Colonic mucosa (tissue), 4 donors: Measurements from ENCODE around the gene AREL1. TPM values are rescaled to one million over a fixed set of nuclear protein-coding genes. Genes with fewer than 3 reads are reported as not detected.

ENCODE experiments used
- DNase-seq: peaks from one replicate; pipeline ENCODE4 v3.0.0-alpha.2; 2020
- H3K27ac ChIP-seq: fragments of 200-600 bp; one replicate; pipeline ENCODE4 v1.8.0; 2021
- H3K27me3 ChIP-seq: fragments of 200-600 bp; one replicate; pipeline ENCODE4 v1.8.0; 2021
- H3K36me3 ChIP-seq: fragments of 200-600 bp; one replicate; pipeline ENCODE4 v1.8.0; 2021
- H3K4me1 ChIP-seq: fragments of 200-600 bp; one replicate; pipeline ENCODE4 v1.8.0; 2021; ENCODE audit warnings: mild to moderate bottlenecking
- H3K4me3 ChIP-seq: fragments of 200-600 bp; one replicate; pipeline ENCODE4 v1.8.0; 2021
- H3K9ac ChIP-seq, 2 donors: one replicate each; pipeline ENCODE4 v1.7.0; 2013; ENCODE audit warnings: control low read depth in 2 of 2, low read depth in 2 of 2, low read length in 2 of 2
- H3K9me3 ChIP-seq: fragments of 200-600 bp; one replicate; pipeline ENCODE4 v1.8.0; 2021
- CTCF ChIP-seq: fragments of 200-600 bp; IDR thresholded peaks from one replicate; pipeline ENCODE4 v1.8.0; 2022; ENCODE audit warnings: antibody characterized with exemption, mild to moderate bottlenecking
- intact Hi-C: fragments of 100-400 bp; cut with DNase I; formaldehyde crosslinking; loops from one replicate; pipeline ENCODE4 v1.14.1; 2022
- total RNA-seq, 2 donors: library from RNA; stranded (reverse); fragmentation: NEBNext Ultra II Directional in 1 of 2; extraction: Animal tissue kit (Norgen Biotek cat#: 25700) in 1 of 2; gene quantifications; one replicate each; pipeline ENCODE4 v1.2.1, GENCODE V29; 2021
- donor health status: healthy.
- donor health status: DM: no; HTN: no; CAD: no.
- donor health status: DM: no; HTN: no; CAD: no.

The AREL1 gene
- total RNA-seq, 2 donors from 2014 or later, result 37.2 to 37.5 TPM

- H3K36me3 ChIP-seq, result no peaks in the 10 kb centered on the region
- no peaks in the 10 kb centered on the region for H3K9me3 ChIP-seq
- no peaks in the 10 kb centered on the region for H3K4me1 ChIP-seq
- no peak for DNase-seq
- no peak overlapping the region for H3K27ac ChIP-seq
- H3K27me3 ChIP-seq, result no peaks in the 10 kb centered on the region
- intact Hi-C loops, result no loop called here
- H3K9ac ChIP-seq, result no peak overlapping the region
- H3K4me3 ChIP-seq, result no peak overlapping the region
- no peak for TF ChIP-seq CTCF
Observed at GRCh38 chr14:74645244-74645643, 67.6 kb downstream of the AREL1 start.

- intact Hi-C loops, result no loop called here
- no peak for TF ChIP-seq CTCF
- Histone ChIP-seq H3K9me3 (no peaks in the 10 kb centered on the region), H3K9ac (no peak overlapping the region), H3K4me1 (no peaks in the 10 kb centered on the region), H3K4me3 (no peak overlapping the region), H3K27me3 (no peaks in the 10 kb centered on the region), H3K27ac (no peak overlapping the region), H3K36me3 (no peaks in the 10 kb centered on the region)
- DNase-seq, result no peak
Observed at GRCh38 chr14:74641601-74642391, 71.1 kb downstream of the AREL1 start.

- Histone ChIP-seq H3K9me3 (no peaks in the 10 kb centered on the region), H3K9ac (no peak overlapping the region), H3K36me3 (no peaks in the 10 kb centered on the region), H3K4me1 (no peaks in the 10 kb centered on the region), H3K27me3 (no peaks in the 10 kb centered on the region), H3K27ac (no peak overlapping the region), H3K4me3 (no peak overlapping the region)
- DNase-seq, result no peak
- intact Hi-C loops, result no loop called here
- TF ChIP-seq CTCF, result no peak
Observed at GRCh38 chr14:74638966-74639365, 73.9 kb downstream of the AREL1 start.

GRCh38 chr14:74638066-74638465 lies 74.8 kb downstream of the AREL1 start:
- H3K4me1 ChIP-seq, result no peaks in the 10 kb centered on the region
- no peaks in the 10 kb centered on the region for H3K36me3 ChIP-seq
- no peak for DNase-seq
- intact Hi-C loops, result no loop called here
- H3K27me3 ChIP-seq, result no peaks in the 10 kb centered on the region
- H3K9me3 ChIP-seq, result no peaks in the 10 kb centered on the region
- no peak for TF ChIP-seq CTCF
- H3K9ac ChIP-seq, result no peak overlapping the region
- H3K27ac ChIP-seq, result no peak overlapping the region
- H3K4me3 ChIP-seq, result no peak overlapping the region

GRCh38 chr14:74637178-74637550 lies 75.7 kb downstream of the AREL1 start:
- no peak overlapping the region for H3K27ac ChIP-seq
- H3K4me3 ChIP-seq, result no peak overlapping the region
- no peak overlapping the region for H3K9ac ChIP-seq
- no peaks in the 10 kb centered on the region for H3K9me3 ChIP-seq
- TF ChIP-seq CTCF, result no peak
- no peaks in the 10 kb centered on the region for H3K4me1 ChIP-seq
- DNase-seq, result no peak
- intact Hi-C loops, result no loop called here
- no peaks in the 10 kb centered on the region for H3K36me3 ChIP-seq
- no peaks in the 10 kb centered on the region for H3K27me3 ChIP-seq
